Spleen (tissue), 7 donors: ENCODE results near the gene ZNF747.

Experiments
- CTCF ChIP-seq, 11 experiments: fragments of 200-600 bp in 7 of 11; fragments of 450-650 bp in 4 of 11; sonication (generic) in 4 of 11; IDR thresholded peaks in 8 of 11; conservative IDR thresholded peaks in 3 of 11; 1 replicate in 7 of 11; 2 replicates in 4 of 11; pipeline versions ENCODE4 v1.4.0 to v1.8.0; 2016 to 2021; ENCODE audit warnings: antibody characterized with exemption in 11 of 11, inconsistent platforms in 4 of 11, mild to moderate bottlenecking in 1 of 11
- POLR2A ChIP-seq, 3 donors: fragments of 450-650 bp; IDR thresholded peaks; one replicate each; pipeline ENCODE4 v1.5.1; 2017; ENCODE audit warnings: antibody characterized with exemption in 3 of 3, mild to moderate bottlenecking in 1 of 3
- donor health status: DM: no; HTN: no; CAD: no; lungs with moderate emphysema.
- donor health status: DM: no; HTN: no; CAD: no.
- donor health status: DM: no; HTN: no; CAD: no.

GRCh38 chr16:30519120-30520049 lies 15.3 kb downstream of the ZNF747 start:
- TF ChIP-seq CTCF (IDR thresholded peaks at IDR 0.05 in 8 of 11, conservative IDR thresholded peaks at IDR 0.05 in 3 of 11) (no peak), POLR2A (IDR thresholded peaks at IDR 0.05) (no peak)
